Breast epithelium (tissue), 4 donors: Measurements from ENCODE around the gene SLC22A14. TPM values are rescaled to one million over a fixed set of nuclear protein-coding genes. Genes with fewer than 3 reads are reported as not detected.
A peak's percentile ranks its signal among the peaks of the same experiment; 100 is the strongest.
"Not testable (repeated sequence)": the region's sequence is repeated elsewhere in the genome, so short reads cannot be mapped to it uniquely, and the experiment has no call there.

Experiments
- DNase-seq, 2 donors: peaks; one replicate each; pipeline ENCODE4 v3.0.0-alpha.2; 2019; ENCODE audit warnings: low spot score in 2 of 2
- H3K27ac ChIP-seq, 2 donors: fragments of 200-600 bp; sonication (generic) in 1 of 2; one replicate each; pipeline ENCODE4 v1.5.1; 2016 to 2019; ENCODE audit warnings: mild to moderate bottlenecking in 1 of 2
- H3K27me3 ChIP-seq, 2 donors: fragments of 200-600 bp; sonication (generic) in 1 of 2; one replicate each; pipeline versions ENCODE4 v1.5.1 to v1.6.0; 2017 to 2019; ENCODE audit warnings: control low read depth in 1 of 2, mild to moderate bottlenecking in 1 of 2
- H3K36me3 ChIP-seq: fragments of 200-600 bp; one replicate; pipeline ENCODE4 v1.5.1; 2019
- H3K4me1 ChIP-seq, 2 donors: fragments of 200-600 bp; sonication (generic); one replicate each; pipeline ENCODE4 v1.5.1; 2016 to 2019; ENCODE audit warnings: control low read depth in 1 of 2
- H3K4me3 ChIP-seq, 3 donors: fragments of 200-600 bp; sonication (generic); 1 replicate in 2 of 3; 2 replicates in 1 of 3; pipeline ENCODE4 v1.5.1; 2016 to 2019; ENCODE audit warnings: mild to moderate bottlenecking in 3 of 3, moderate library complexity in 2 of 3
- H3K9me3 ChIP-seq, 2 donors: fragments of 200-600 bp; sonication (generic) in 1 of 2; one replicate each; pipeline ENCODE4 v1.5.1; 2016 to 2019; ENCODE audit warnings: control low read depth in 1 of 2
- CTCF ChIP-seq, 3 donors: fragments of 450-650 bp; IDR thresholded peaks; one replicate each; pipeline ENCODE4 v1.5.1; 2016 to 2017; ENCODE audit warnings: antibody characterized with exemption in 3 of 3, mild to moderate bottlenecking in 3 of 3, moderate library complexity in 3 of 3
- POLR2A ChIP-seq: fragments of 450-650 bp; IDR thresholded peaks from one replicate; pipeline ENCODE4 v1.6.1; 2016; ENCODE audit warnings: antibody characterized with exemption, mild to moderate bottlenecking, moderate library complexity
- POLR2AphosphoS5 ChIP-seq, 3 donors: sonication (generic); formaldehyde crosslinking; IDR thresholded peaks; one replicate each; pipeline ENCODE4 v1.6.1; 2017; ENCODE audit warnings: antibody characterized with exemption in 3 of 3
- intact Hi-C: fragments of 100-400 bp; cut with DNase I; formaldehyde crosslinking; loops from one replicate; pipeline ENCODE4 v1.15.1; 2023; ENCODE audit warnings: low total_unique reads
- total RNA-seq, 3 donors: library from RNA; depleted of rRNA; stranded (reverse); fragments of >200 nt; gene quantifications; one replicate each; pipeline ENCODE4 v1.1.0, GENCODE V29; 2016

The SLC22A14 gene
- total RNA-seq, 3 donors from 2014 or later = 0.29 TPM; not detected in 2

- H3K27me3 ChIP-seq = no peaks in the 10 kb centered on the region
- no peaks in the 10 kb centered on the region for H3K4me1 ChIP-seq
- H3K4me3 ChIP-seq = no peak overlapping the region
- no peak for DNase-seq
- TF ChIP-seq POLR2A = no peak
- intact Hi-C loops = loop anchor here (1.0 kb wide), 1 partner anchor 38 kb away; no protein-coding TSS in a partner anchor
- no peak overlapping the region for H3K27ac ChIP-seq
- H3K9me3 ChIP-seq = no peaks in the 10 kb centered on the region
- no peaks in the 10 kb centered on the region for H3K36me3 ChIP-seq
These were observed 5.8 kb upstream of the SLC22A14 start for GRCh38 chr3:38276081-38276916.

GRCh38 chr3:38276917-38277630 lies 5.0 kb upstream of the SLC22A14 start:
- no peak for DNase-seq
- Histone ChIP-seq H3K4me1 (no peaks in the 10 kb centered on the region), H3K9me3 (no peaks in the 10 kb centered on the region), H3K27me3 (no peaks in the 10 kb centered on the region), H3K36me3 (no peaks in the 10 kb centered on the region), H3K4me3 (no peak overlapping the region), H3K27ac (no peak overlapping the region)
- intact Hi-C loops = loop anchor here (1.0 kb wide), 1 partner anchor 37 kb away; no protein-coding TSS in a partner anchor
- TF ChIP-seq POLR2AphosphoS5 (IDR thresholded peaks at IDR 0.05) (no peak), POLR2A (no peak), CTCF (IDR thresholded peaks at IDR 0.05) (no peak)

GRCh38 chr3:38278841-38279240 lies 3.3 kb upstream of the SLC22A14 start:
- H3K27ac ChIP-seq = no peak overlapping the region
- no peak overlapping the region for H3K4me3 ChIP-seq
- DNase-seq = no peak
- no peaks in the 10 kb centered on the region for H3K27me3 ChIP-seq
- TF ChIP-seq POLR2A = no peak
- TF ChIP-seq POLR2AphosphoS5 (IDR thresholded peaks at IDR 0.05) = no peak
- TF ChIP-seq CTCF (IDR thresholded peaks at IDR 0.05) = no peak
- intact Hi-C loops = no loop called here
- H3K4me1 ChIP-seq = no peaks in the 10 kb centered on the region
- no peaks in the 10 kb centered on the region for H3K36me3 ChIP-seq
- no peaks in the 10 kb centered on the region for H3K9me3 ChIP-seq

GRCh38 chr3:38283810-38284755 lies 2.0 kb downstream of the SLC22A14 start:
- no peaks in the 10 kb centered on the region for H3K9me3 ChIP-seq
- no peak overlapping the region for H3K4me3 ChIP-seq
- no peak for DNase-seq
- no peaks in the 10 kb centered on the region for H3K36me3 ChIP-seq
- H3K27me3 ChIP-seq = no peaks in the 10 kb centered on the region
- intact Hi-C loops = no loop called here
- peak overlapping the region in 1 of 2 donors; percentile 25 for H3K27ac ChIP-seq
- no peak for TF ChIP-seq CTCF (IDR thresholded peaks at IDR 0.05)
- no peaks in the 10 kb centered on the region for H3K4me1 ChIP-seq

GRCh38 chr3:38284756-38285150 lies 2.7 kb downstream of the SLC22A14 start:
- intact Hi-C loops = no loop called here
- no peak for DNase-seq
- no peak for TF ChIP-seq CTCF (IDR thresholded peaks at IDR 0.05)
- TF ChIP-seq POLR2AphosphoS5 (IDR thresholded peaks at IDR 0.05) = no peak
- no peak for TF ChIP-seq POLR2A

GRCh38 chr3:38289286-38290217 lies 7.5 kb downstream of the SLC22A14 start:
- H3K27me3 ChIP-seq, H3K27ac ChIP-seq, intact Hi-C loops, H3K4me3 ChIP-seq, H3K4me1 ChIP-seq, H3K9me3 ChIP-seq, H3K36me3 ChIP-seq, DNase-seq: not testable (repeated sequence)

More at GRCh38 chr3:38284756-38285150, 2.7 kb downstream of the SLC22A14 start:
- H3K36me3 ChIP-seq = no peaks in the 10 kb centered on the region
- no peak overlapping the region for H3K27ac ChIP-seq
- no peaks in the 10 kb centered on the region for H3K4me1 ChIP-seq
- no peak overlapping the region for H3K4me3 ChIP-seq
- no peaks in the 10 kb centered on the region for H3K9me3 ChIP-seq
- H3K27me3 ChIP-seq = no peaks in the 10 kb centered on the region

- H3K9me3 ChIP-seq, DNase-seq, H3K27ac ChIP-seq, intact Hi-C loops, H3K4me3 ChIP-seq, H3K36me3 ChIP-seq, H3K27me3 ChIP-seq, H3K4me1 ChIP-seq: not testable (repeated sequence)
These were observed 15.0 kb downstream of the SLC22A14 start for GRCh38 chr3:38297053-38297452.
